HCT116 (cell line): ENCODE results near the gene TNS3.

Experiments used
- CTCF ChIP-seq, 3 experiments: fragments of 200-600 bp in 1 of 3; sonication (generic) in 1 of 3; IDR thresholded peaks in 2 of 3; conservative IDR thresholded peaks in 1 of 3; 2 replicates each; pipeline ENCODE4 v1.5.1; 2012 to 2017; ENCODE audit warnings: low read depth in 2 of 3, low read length in 2 of 3, antibody characterized with exemption in 1 of 3, borderline replicate concordance in 1 of 3, control low read depth in 1 of 3, mild to moderate bottlenecking in 1 of 3, mixed read lengths in 1 of 3, mixed run types in 1 of 3, moderate library complexity in 1 of 3; ENCODE audit not compliant: insufficient read depth in 1 of 3
- POLR2A ChIP-seq: IDR thresholded peaks from 2 replicates; pipeline ENCODE4 v1.7.0; 2011; ENCODE audit warnings: borderline replicate concordance; ENCODE audit not compliant: insufficient read depth, insufficient read length; ENCODE audit errors: extremely low read depth
- REST ChIP-seq: IDR thresholded peaks from 2 replicates; pipeline ENCODE4 v1.6.1; 2012; ENCODE audit warnings: low read depth

GRCh38 chr7:47454974-47455871 is 126.7 kb downstream of the TNS3 start:
- no peak for TF ChIP-seq CTCF (IDR thresholded peaks at IDR 0.05 in 2 of 3, conservative IDR thresholded peaks at IDR 0.05 in 1 of 3; ENCODE audit: borderline replicate concordance in 1 of 3, insufficient read depth in 1 of 3, low read depth in 2 of 3, low read length in 2 of 3)
- no peak for TF ChIP-seq REST
- TF ChIP-seq POLR2A: no peak
